IMR-90 (cell line): Measurements from ENCODE around the gene C1QL4. TPM values are rescaled to one million over a fixed set of nuclear protein-coding genes. Genes with fewer than 3 reads are reported as not detected.

Source experiments
- ATAC-seq: fragments of 200-7000 bp; cut with Tn5 transposase; 2 replicates; pipeline ENCODE4 v1.9.1; 2020; ENCODE audit warnings: low read depth, mild to moderate bottlenecking, moderate library complexity
- BruUV-seq: library from RNA; stranded (reverse); fragments of 400-500 nt; replicated peaks from 2 replicates; lab custom pipeline; 2021; lab: Mats Ljungman, UMichigan
- CTCF ChIA-PET: fragments of 300-600 bp; formaldehyde crosslinking; extraction: SDS; loops from one replicate; lab custom pipeline; 2021; ENCODE audit warnings: antibody characterized with exemption; lab: Yijun Ruan, JAX
- POLR2A ChIA-PET: fragments of 300-600 bp; sonication (Branson Sonifier 250); formaldehyde crosslinking; loops from one replicate; lab custom pipeline; 2022; ENCODE audit warnings: antibody characterized with exemption; ENCODE audit not compliant: unreplicated experiment; lab: Charles Lee
- DNase-seq: peaks from one replicate; pipeline ENCODE4 v3.0.0; 2013
- H2AFZ ChIP-seq: replicated peaks from 2 replicates; pipeline ENCODE3; 2013; ENCODE audit warnings: low read length, mild to moderate bottlenecking; ENCODE audit not compliant: poor library complexity
- H2AK5ac ChIP-seq: 2 replicates; pipeline ENCODE4 v1.6.1; 2013; ENCODE audit warnings: low read depth, low read length, inconsistent platforms
- H2AK9ac ChIP-seq: replicated peaks from 2 replicates; pipeline ENCODE3; 2013; ENCODE audit warnings: mild to moderate bottlenecking, low read depth, low read length, moderate library complexity; ENCODE audit not compliant: poor library complexity
- H2BK120ac ChIP-seq: 2 replicates; pipeline ENCODE4 v1.6.1; 2013; ENCODE audit warnings: low read depth, low read length, inconsistent platforms
- H2BK15ac ChIP-seq: 3 replicates; pipeline ENCODE4 v1.6.1; 2013; ENCODE audit warnings: low read depth, low read length, inconsistent platforms
- H2BK20ac ChIP-seq: 2 replicates; pipeline ENCODE4 v1.6.1; 2013; ENCODE audit warnings: low read depth, mild to moderate bottlenecking, inconsistent platforms, low read length, moderate library complexity
- H2BK5ac ChIP-seq: 2 replicates; pipeline ENCODE4 v1.6.1; 2013; ENCODE audit warnings: mild to moderate bottlenecking, low read depth, low read length, inconsistent platforms; ENCODE audit not compliant: poor library complexity, severe bottlenecking
- H3K14ac ChIP-seq: replicated peaks from 2 replicates; pipeline ENCODE4 v1.6.1; 2013; ENCODE audit warnings: low read depth, low read length, inconsistent platforms
- H3K18ac ChIP-seq: 2 replicates; pipeline ENCODE4 v1.6.1; 2013; ENCODE audit warnings: low read depth, low read length, control low read depth
- H3K23ac ChIP-seq: 2 replicates; pipeline ENCODE4 v1.6.1; 2013; ENCODE audit warnings: low read depth, low read length, inconsistent platforms
- H3K27ac ChIP-seq: 2 replicates; pipeline ENCODE4 v1.5.1; 2013; ENCODE audit warnings: mild to moderate bottlenecking, control low read depth, low read length; ENCODE audit not compliant: insufficient read depth
- H3K27me3 ChIP-seq: 2 replicates; pipeline ENCODE4 v1.6.1; 2013; ENCODE audit warnings: low read length; ENCODE audit not compliant: control insufficient read depth, insufficient read depth
- H3K36me3 ChIP-seq: 2 replicates; pipeline ENCODE4 v1.6.1; 2013; ENCODE audit warnings: low read length, mixed read lengths; ENCODE audit not compliant: control insufficient read depth, insufficient read depth
- H3K4ac ChIP-seq: 2 replicates; pipeline ENCODE4 v1.6.1; 2013; ENCODE audit warnings: low read depth, low read length, inconsistent platforms
- H3K4me1 ChIP-seq: 2 replicates; pipeline ENCODE4 v1.6.1; 2013; ENCODE audit warnings: low read length, mixed read lengths; ENCODE audit not compliant: control insufficient read depth, insufficient read depth
- H3K4me2 ChIP-seq: 2 replicates; pipeline ENCODE4 v1.6.1; 2013; ENCODE audit warnings: low read depth, mild to moderate bottlenecking, control low read depth, low read length, moderate library complexity
- H3K4me3 ChIP-seq: 2 replicates; pipeline ENCODE4 v1.5.1; 2013; ENCODE audit warnings: low read depth, mild to moderate bottlenecking, control low read depth, low read length, moderate library complexity; ENCODE audit not compliant: insufficient read depth
- H3K56ac ChIP-seq: 2 replicates; pipeline ENCODE4 v1.6.1; 2013; ENCODE audit warnings: low read length, inconsistent platforms; ENCODE audit not compliant: insufficient read depth; ENCODE audit errors: extremely low read depth
- H3K79me1 ChIP-seq, 2 experiments: 2 replicates each; pipeline ENCODE4 v1.6.1; 2013; ENCODE audit warnings: low read length in 2 of 2, inconsistent platforms in 1 of 2, low read depth in 1 of 2
- H3K9ac ChIP-seq: 2 replicates; pipeline ENCODE4 v1.6.1; 2013; ENCODE audit warnings: low read depth, low read length, control low read depth
- H3K9me1 ChIP-seq: 2 replicates; pipeline ENCODE4 v1.6.1; 2013; ENCODE audit warnings: low read length, inconsistent platforms; ENCODE audit not compliant: insufficient read depth
- H3K9me3 ChIP-seq: 2 replicates; pipeline ENCODE4 v1.6.1; 2013; ENCODE audit warnings: low read length; ENCODE audit not compliant: control insufficient read depth, insufficient read depth
- H4K20me1 ChIP-seq: 2 replicates; pipeline ENCODE4 v1.6.1; 2013; ENCODE audit warnings: low read length, inconsistent platforms; ENCODE audit not compliant: insufficient read depth
- H4K5ac ChIP-seq: 2 replicates; pipeline ENCODE4 v1.6.1; 2013; ENCODE audit warnings: mild to moderate bottlenecking, low read depth, low read length, control low read depth
- H4K8ac ChIP-seq, 2 experiments: 2 replicates each; pipeline ENCODE4 v1.6.1; 2013; ENCODE audit warnings: low read depth in 2 of 2, low read length in 2 of 2, control low read depth in 1 of 2, inconsistent platforms in 1 of 2
- H4K91ac ChIP-seq: 2 replicates; pipeline ENCODE4 v1.6.1; 2013; ENCODE audit warnings: low read depth, low read length, inconsistent platforms; ENCODE audit not compliant: insufficient read depth
- BHLHE40 ChIP-seq: fragments of 150-350 bp; IDR thresholded peaks from 2 replicates; pipeline ENCODE4 v1.6.1; 2016; ENCODE audit warnings: mild to moderate bottlenecking, low read depth, low read length
- CEBPB ChIP-seq: IDR thresholded peaks from 2 replicates; pipeline ENCODE4 v1.6.1; 2012; ENCODE audit warnings: low read depth, low read length, improper control_type of control experiment
- CHD1 ChIP-seq: IDR thresholded peaks from 2 replicates; pipeline ENCODE4 v1.6.1; 2012; ENCODE audit warnings: low read depth, low read length, improper control_type of control experiment
- FOS ChIP-seq: fragments of 150-350 bp; IDR thresholded peaks from 2 replicates; pipeline ENCODE4 v1.6.1; 2016; ENCODE audit warnings: low read depth, low read length
- MAFK ChIP-seq: IDR thresholded peaks from 2 replicates; pipeline ENCODE4 v1.6.1; 2012; ENCODE audit warnings: low read depth, low read length, improper control_type of control experiment
- MAZ ChIP-seq: IDR thresholded peaks from 2 replicates; pipeline ENCODE4 v1.6.1; 2012; ENCODE audit warnings: low read depth, mild to moderate bottlenecking, low read length, improper control_type of control experiment, moderate library complexity, borderline replicate concordance
- NFE2L2 ChIP-seq: fragments of 150-350 bp; IDR thresholded peaks from 2 replicates; pipeline ENCODE4 v1.6.1; 2016; ENCODE audit warnings: low read depth, mild to moderate bottlenecking, low read length
- POLR2A ChIP-seq: IDR thresholded peaks from 2 replicates; pipeline ENCODE4 v1.6.1; 2012; ENCODE audit warnings: mild to moderate bottlenecking, low read depth, low read length
- RAD21 ChIP-seq: IDR thresholded peaks from 2 replicates; pipeline ENCODE4 v1.6.1; 2012; ENCODE audit warnings: low read length, improper control_type of control experiment
- RCOR1 ChIP-seq: IDR thresholded peaks from 2 replicates; pipeline ENCODE4 v1.6.1; 2012; ENCODE audit warnings: mild to moderate bottlenecking, low read length, improper control_type of control experiment; ENCODE audit not compliant: insufficient replicate concordance
- RFX5 ChIP-seq: IDR thresholded peaks from 2 replicates; pipeline ENCODE4 v1.8.0; 2012; ENCODE audit warnings: low read depth, mild to moderate bottlenecking, low read length, moderate library complexity
- SMC3 ChIP-seq: fragments of 150-350 bp; IDR thresholded peaks from 2 replicates; pipeline ENCODE4 v1.6.1; 2016; ENCODE audit warnings: low read depth, mild to moderate bottlenecking, antibody characterized with exemption, low read length, moderate library complexity
- WGBS, 2 experiments: methylation state at CpG; one replicate each; pipeline versions ENCODE4 v1.1.5 to v1.1.7; 2013; ENCODE audit warnings: missing lambda C conversion rate in 2 of 2; ENCODE audit not compliant: insufficient read length in 1 of 2; ENCODE audit errors: extremely low coverage in 2 of 2; 5-methylcytosine and 5-hydroxymethylcytosine counted together
- dilution Hi-C: fragments of 300-500 bp; cut with HindIII; formaldehyde crosslinking; loops from one replicate; pipeline ENCODE4 v1.14.3; 2018; ENCODE audit warnings: low sequenced_read_pairs; ENCODE audit not compliant: unreplicated experiment
- in situ Hi-C: fragments of 300-500 bp; cut with MboI; formaldehyde crosslinking; loops from 3 replicates; pipeline ENCODE4 v1.14.3; 2019; ENCODE audit warnings: low sequenced_read_pairs, inconsistent platforms, mixed read lengths
- intact Hi-C: fragments of 100-400 bp; cut with micrococcal nuclease; formaldehyde crosslinking; loops from 2 replicates; pipeline ENCODE4 v1.10.0; 2022
- polyA plus RNA-seq, 3 experiments: library from polyadenylated mRNA; depleted of rRNA; stranded (reverse); fragments of >200 nt; gene quantifications; 2 replicates each; pipeline ENCODE4 v1.2.3, GENCODE V29; 2012; ENCODE audit warnings: low replicate concordance in 1 of 3
- total RNA-seq: library from RNA; depleted of rRNA; stranded (reverse); fragments of >200 nt; gene quantifications from 2 replicates; pipeline ENCODE4 v1.2.3, GENCODE V29; 2012
- TF ChIP-seq, protein P1 (sequence below): fragments of 150-350 bp; IDR thresholded peaks from 2 replicates; pipeline ENCODE4 v1.6.1; 2017; ENCODE audit warnings: mild to moderate bottlenecking, antibody characterized with exemption, low read length, low read depth
- TF ChIP-seq, protein P2 (sequence below): conservative IDR thresholded peaks from 2 replicates; pipeline ENCODE4 v1.5.1; 2012; ENCODE audit warnings: mild to moderate bottlenecking, low read depth, low read length, improper control_type of control experiment

The C1QL4 gene
- total and polyA plus RNA-seq, 2 of the 4 experiments (the other 2 are of a cell fraction), result 0.18 to 0.46 TPM

GRCh38 chr12:49309386-49309785 lies 27.6 kb downstream of the C1QL4 start:
- Histone ChIP-seq H4K91ac (no peak overlapping the region), H4K5ac (no peak overlapping the region), H2AK9ac (no peak overlapping the region), H3K9me3 (no peaks in the 10 kb centered on the region; the same call in 1 of the 2 replicates), H3K14ac (no peak overlapping the region), H3K79me1 (no peaks in the 10 kb centered on the region), H2AK5ac (no peak overlapping the region), H3K27me3 (peaks cover 21% of the 10 kb centered on the region), H3K27ac (no peak overlapping the region), H4K20me1 (no peaks in the 10 kb centered on the region), H3K23ac (no peak overlapping the region), H3K18ac (no peak overlapping the region), H3K9ac (no peak overlapping the region), H3K9me1 (no peaks in the 10 kb centered on the region), H2BK20ac (no peak overlapping the region), H2BK5ac (no peak overlapping the region), H3K4ac (no peak overlapping the region), H2BK15ac (no peak overlapping the region), H4K8ac (no peak overlapping the region), H3K4me3 (no peak overlapping the region), H2AFZ (no peak overlapping the region), H3K36me3 (no peaks in the 10 kb centered on the region), H3K4me1 (no peaks in the 10 kb centered on the region), H3K4me2 (no peak overlapping the region), H3K56ac (no peak overlapping the region), H2BK120ac (no peak overlapping the region)
- DNase-seq, result no peak
- intact Hi-C loops, result no loop called here
- TF ChIP-seq FOS (no peak), MAFK (no peak), RCOR1 (no peak), BHLHE40 (no peak), CEBPB (no peak), RAD21 (no peak), SMC3 (no peak), POLR2A (no peak), CHD1 (no peak), RFX5 (no peak), MAZ (no peak), NFE2L2 (no peak)
- TF ChIP-seq, protein P1, sequence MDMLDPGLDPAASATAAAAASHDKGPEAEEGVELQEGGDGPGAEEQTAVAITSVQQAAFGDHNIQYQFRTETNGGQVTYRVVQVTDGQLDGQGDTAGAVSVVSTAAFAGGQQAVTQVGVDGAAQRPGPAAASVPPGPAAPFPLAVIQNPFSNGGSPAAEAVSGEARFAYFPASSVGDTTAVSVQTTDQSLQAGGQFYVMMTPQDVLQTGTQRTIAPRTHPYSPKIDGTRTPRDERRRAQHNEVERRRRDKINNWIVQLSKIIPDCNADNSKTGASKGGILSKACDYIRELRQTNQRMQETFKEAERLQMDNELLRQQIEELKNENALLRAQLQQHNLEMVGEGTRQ, result no peak
- TF ChIP-seq, protein P2, sequence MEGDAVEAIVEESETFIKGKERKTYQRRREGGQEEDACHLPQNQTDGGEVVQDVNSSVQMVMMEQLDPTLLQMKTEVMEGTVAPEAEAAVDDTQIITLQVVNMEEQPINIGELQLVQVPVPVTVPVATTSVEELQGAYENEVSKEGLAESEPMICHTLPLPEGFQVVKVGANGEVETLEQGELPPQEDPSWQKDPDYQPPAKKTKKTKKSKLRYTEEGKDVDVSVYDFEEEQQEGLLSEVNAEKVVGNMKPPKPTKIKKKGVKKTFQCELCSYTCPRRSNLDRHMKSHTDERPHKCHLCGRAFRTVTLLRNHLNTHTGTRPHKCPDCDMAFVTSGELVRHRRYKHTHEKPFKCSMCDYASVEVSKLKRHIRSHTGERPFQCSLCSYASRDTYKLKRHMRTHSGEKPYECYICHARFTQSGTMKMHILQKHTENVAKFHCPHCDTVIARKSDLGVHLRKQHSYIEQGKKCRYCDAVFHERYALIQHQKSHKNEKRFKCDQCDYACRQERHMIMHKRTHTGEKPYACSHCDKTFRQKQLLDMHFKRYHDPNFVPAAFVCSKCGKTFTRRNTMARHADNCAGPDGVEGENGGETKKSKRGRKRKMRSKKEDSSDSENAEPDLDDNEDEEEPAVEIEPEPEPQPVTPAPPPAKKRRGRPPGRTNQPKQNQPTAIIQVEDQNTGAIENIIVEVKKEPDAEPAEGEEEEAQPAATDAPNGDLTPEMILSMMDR, result no peak
- POLR2A ChIA-PET, result no interaction called here
- BruUV-seq, result no TSS peak
- in situ Hi-C loops, result no loop called here
- dilution Hi-C loops, result no loop called here
- ATAC-seq, result no peak
- CTCF ChIA-PET, result interaction anchor here (1.4 kb wide), 1 partner anchor 22 kb away, joined by 3 read pairs; no protein-coding TSS in a partner anchor
- WGBS, 2 experiments, result 100% methylated on average over 1 of the region's 7 CpGs; no CpG with 5 or more reads in 1 of the 2 experiments
